ENCODE measurements around the gene C1orf56. TPM values are rescaled to one million over a fixed set of nuclear protein-coding genes. Genes with fewer than 3 reads are reported as not detected.
A peak's percentile ranks its signal among the peaks of the same experiment; 100 is the strongest.
"Not testable (repeated sequence)": the region's sequence is repeated elsewhere in the genome, so short reads cannot be mapped to it uniquely, and the experiment has no call there.

C1orf56 gene
- total RNA-seq, 1 donor from 2014 or later: 1.4 TPM

DNA sequence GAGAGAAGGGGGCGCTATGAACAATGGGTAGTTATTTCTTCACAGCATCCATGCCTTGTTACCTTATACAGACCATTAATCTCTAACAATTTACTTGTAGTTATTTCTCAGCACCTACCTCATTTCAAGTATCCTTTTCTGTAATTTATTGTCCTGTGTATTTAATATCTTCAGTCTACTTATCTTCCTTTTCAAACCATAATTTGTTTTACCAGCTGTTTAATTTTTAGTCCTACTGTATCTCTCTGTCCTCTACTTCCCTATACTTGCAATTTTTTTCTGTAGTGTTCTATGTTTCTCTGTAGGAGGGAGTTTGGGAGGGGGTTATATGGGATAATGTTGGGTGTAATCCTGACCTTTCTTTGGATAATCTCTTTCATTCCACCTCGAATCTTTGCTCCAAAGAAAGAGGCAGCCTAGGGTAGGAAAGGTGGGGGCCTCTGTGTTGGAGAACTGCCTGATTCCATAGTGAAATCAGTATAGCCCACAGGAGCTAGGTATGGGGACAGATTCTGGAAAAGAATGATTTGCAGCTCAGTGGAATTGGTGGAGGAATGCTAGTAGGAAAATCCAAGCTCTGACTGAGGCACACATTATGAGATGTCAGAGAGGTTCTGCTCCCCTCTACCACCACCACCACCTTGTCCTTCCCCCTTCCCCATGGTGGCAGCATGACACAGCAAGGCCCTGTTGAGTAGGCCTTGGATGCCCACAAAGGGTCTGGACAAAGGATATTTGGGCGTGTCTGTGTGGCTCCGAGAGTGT, 13.3 kb downstream of the C1orf56 start:
- no peak for DNase-seq (ENCODE audit: low read depth, low spot score)

GRCh38 chr1:151061704-151062103, 14.2 kb downstream of the C1orf56 start:
- no peak for DNase-seq (ENCODE audit: low read depth, low spot score)

GRCh38 chr1:151062741-151063371, 15.3 kb downstream of the C1orf56 start:
- DNase-seq (ENCODE audit: low read depth, low spot score): no peak

DNA sequence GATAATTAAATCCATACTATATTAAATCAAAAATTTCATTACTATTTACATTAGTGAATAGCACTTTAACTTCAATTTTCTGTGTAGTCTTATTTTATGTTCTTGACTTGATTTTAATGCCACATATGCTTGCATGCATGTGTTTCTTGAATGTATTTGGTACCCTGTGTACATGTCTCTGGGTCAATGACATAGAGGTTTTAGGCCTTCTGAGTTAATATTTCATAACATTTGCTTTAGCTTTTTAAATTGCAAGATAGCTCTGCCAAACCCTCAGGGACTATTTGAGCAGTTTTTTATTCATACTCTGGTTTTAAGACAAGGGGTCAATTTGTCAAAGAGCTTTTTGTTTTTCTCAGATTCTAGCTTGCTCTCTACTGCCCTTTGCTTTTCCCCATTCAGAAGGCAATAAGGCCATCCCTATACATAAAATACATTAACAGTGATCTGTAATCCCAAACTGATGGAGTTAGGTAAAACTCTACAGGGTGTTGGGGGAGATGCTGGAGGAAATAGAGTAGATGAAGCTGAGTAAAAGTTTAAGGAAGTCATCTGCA, 17.6 kb downstream of the C1orf56 start:
- DNase-seq (ENCODE audit: low read depth, low spot score): no peak

DNA sequence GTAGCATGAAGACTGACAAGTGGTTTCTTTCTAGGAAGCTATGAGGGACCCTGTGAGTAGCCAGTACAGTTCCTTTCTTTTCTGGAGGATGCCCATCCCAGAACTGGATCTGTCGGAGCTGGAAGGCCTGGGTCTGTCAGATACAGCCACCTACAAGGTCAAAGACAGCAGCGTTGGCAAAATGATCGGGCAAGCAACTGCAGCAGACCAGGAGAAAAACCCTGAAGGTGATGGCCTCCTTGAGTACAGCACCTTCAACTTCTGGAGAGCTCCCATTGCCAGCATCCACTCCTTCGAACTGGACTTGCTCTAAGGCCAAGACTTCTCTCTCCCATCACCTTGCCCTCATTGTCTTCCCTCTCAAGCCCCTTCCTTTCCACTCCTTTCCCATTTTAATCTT, 19.6 kb downstream of the C1orf56 start:
- DNase-seq (ENCODE audit: low read depth, low spot score): no peak

DNA sequence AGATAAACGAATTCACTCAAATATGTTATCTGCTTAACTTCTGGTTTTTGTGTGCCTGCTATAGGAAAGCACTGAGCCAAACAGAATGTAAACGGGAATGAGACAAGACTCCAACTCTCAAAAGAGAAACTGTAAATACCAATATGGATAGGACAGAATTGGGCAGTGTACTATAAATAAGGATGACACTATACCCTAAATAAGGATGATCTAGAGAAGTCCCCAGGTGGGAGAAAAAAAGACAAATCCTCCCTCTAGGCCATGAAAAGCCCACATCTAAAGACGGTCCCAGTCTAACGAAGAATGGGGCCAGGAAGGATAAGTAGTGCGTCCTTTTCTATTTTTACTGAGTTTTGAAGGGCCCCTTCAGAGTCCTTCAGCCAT, 21.5 kb downstream of the C1orf56 start:
- DNase-seq (ENCODE audit: low read depth, low spot score): no peak

- DNase-seq (ENCODE audit: low read depth, low spot score): peak; percentile 91
Measured at GRCh38 chr1:151070474-151071276, 23.1 kb downstream of the C1orf56 start, which contains the start of gene GABPB2. Gene GABPB2 (plus strand): TSS chr1:151070761. CDS start chr1:151088190, 17,429 bp downstream.

- no peak for DNase-seq (ENCODE audit: low read depth, low spot score)
Measured at GRCh38 chr1:151072224-151072623, 24.7 kb downstream of the C1orf56 start.

DNA sequence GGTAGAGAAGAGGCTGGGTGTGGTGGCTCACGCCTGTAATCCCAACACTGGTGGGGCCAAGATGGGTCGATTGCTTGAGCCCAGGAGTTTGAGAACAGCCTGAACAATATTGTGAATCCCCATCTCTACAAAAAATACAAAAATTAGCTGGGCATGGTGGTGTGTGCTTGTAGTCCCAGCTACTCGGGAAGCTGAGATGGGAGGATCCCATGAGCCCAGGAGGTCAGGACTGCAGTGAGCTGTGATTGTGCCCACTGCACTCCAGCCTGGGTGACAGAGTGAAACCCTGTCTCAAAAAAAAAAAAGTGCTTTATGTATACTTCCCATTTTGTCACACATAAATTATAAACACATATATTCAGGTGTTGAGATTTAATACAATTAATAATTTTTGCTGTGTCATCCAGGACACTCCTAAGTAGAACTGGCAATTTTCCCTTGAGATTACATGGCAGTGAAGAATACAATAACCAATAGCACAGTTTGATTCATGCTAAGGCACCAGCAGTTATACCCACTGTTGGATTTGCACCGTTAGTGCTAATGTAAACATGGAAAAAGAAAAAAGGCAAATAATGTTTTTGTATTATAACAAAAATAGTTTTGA, 38.5 kb downstream of the C1orf56 start:
- DNase-seq (ENCODE audit: low read depth, low spot score): no peak

- not testable (repeated sequence) for DNase-seq (ENCODE audit: low read depth, low spot score)
Measured at GRCh38 chr1:151097426-151097825, 49.9 kb downstream of the C1orf56 start.

DNA sequence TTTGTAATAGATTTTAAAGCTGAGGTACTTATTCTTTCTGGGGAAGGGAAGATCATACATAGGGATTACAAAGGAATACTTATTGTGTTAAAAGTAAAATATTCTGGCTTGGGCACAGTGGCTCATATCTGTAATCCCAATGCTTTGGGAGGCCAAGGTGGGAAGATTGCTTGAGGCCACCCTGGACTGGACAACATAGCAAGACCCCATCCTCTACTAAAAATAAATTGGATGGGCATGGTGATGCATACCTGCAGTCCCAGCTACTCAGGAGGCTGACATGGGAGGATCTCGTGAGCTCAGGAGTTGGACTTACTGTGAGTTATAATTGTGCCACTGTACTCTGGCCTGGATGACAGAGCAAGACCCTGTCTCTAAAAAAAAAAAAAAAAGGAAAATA, 50.6 kb downstream of the C1orf56 start:
- no peak for DNase-seq (ENCODE audit: low read depth, low spot score)

Other genes starting within 250 kb of the C1orf56 start
- gene CTSK, start 239.5 kb upstream of the C1orf56 start, total RNA-seq: 20.5 and 194 TPM in 2 replicates
- 17.2 and 36.6 TPM in 2 replicates for gene ARNT, start 171.2 kb upstream of the C1orf56 start, total RNA-seq
- gene CTXND2, start 160.6 kb upstream of the C1orf56 start, total RNA-seq: not detected in 2 replicates
- 36.7 and 41.7 TPM in 2 replicates for gene SETDB1, start 121.4 kb upstream of the C1orf56 start, total RNA-seq
- gene CERS2, start 72.9 kb upstream of the C1orf56 start, total RNA-seq: 87.4 and 121 TPM in 2 replicates
- gene ANXA9, start 65.5 kb upstream of the C1orf56 start, total RNA-seq: not detected in 2 replicates
- 8.9 and 12.0 TPM in 2 replicates for gene MINDY1, start 40.8 kb upstream of the C1orf56 start, total RNA-seq
- 4.1 and 7.7 TPM in 2 replicates for gene PRUNE1, start 39.3 kb upstream of the C1orf56 start, total RNA-seq
- 0.07 and 0.11 TPM in 2 replicates for gene BNIPL, start 11.2 kb upstream of the C1orf56 start, total RNA-seq
- gene CDC42SE1, start 11.9 kb downstream of the C1orf56 start, total RNA-seq: 59.9 and 70.5 TPM in 2 replicates
- gene MLLT11, start 12.6 kb downstream of the C1orf56 start, total RNA-seq: 4.3 and 4.9 TPM in 2 replicates
- gene GABPB2, start 23.0 kb downstream of the C1orf56 start, total RNA-seq: 6.4 and 9.8 TPM in 2 replicates
- gene SEMA6C, start 98.9 kb downstream of the C1orf56 start, total RNA-seq: 5.3 and 19.5 TPM in 2 replicates
- gene TNFAIP8L2, start 108.9 kb downstream of the C1orf56 start, total RNA-seq: 0.13 and 0.35 TPM in 2 replicates
- gene LYSMD1, start 118.2 kb downstream of the C1orf56 start, total RNA-seq: 3.1 and 5.6 TPM in 2 replicates
- 30.2 and 37.2 TPM in 2 replicates for gene SCNM1, start 118.4 kb downstream of the C1orf56 start, total RNA-seq
- gene TMOD4, start 128.2 kb downstream of the C1orf56 start, total RNA-seq: not detected in 2 replicates
- gene VPS72, start 142.4 kb downstream of the C1orf56 start, total RNA-seq: 63.3 and 65.7 TPM in 2 replicates
- gene PIP5K1A, start 150.8 kb downstream of the C1orf56 start, total RNA-seq: 61.1 and 73.7 TPM in 2 replicates
- 263 and 288 TPM in 2 replicates for gene PSMD4, start 207.0 kb downstream of the C1orf56 start, total RNA-seq
- 6.2 and 6.9 TPM in 2 replicates for gene ZNF687, start 234.5 kb downstream of the C1orf56 start, total RNA-seq

All from pulmonary artery endothelial cell (primary cell).